Measurements from ENCODE around the gene OR4D11.
A peak's percentile ranks its signal among the peaks of the same experiment; 100 is the strongest.

The OR4D11 gene

GRCh38 chr11:59550368-59550841 is 47.0 kb downstream of the OR4D11 start:
- DNase-seq, result peak; percentile 83

GRCh38 chr11:59550842-59551658 is 47.7 kb downstream of the OR4D11 start:
- peak; percentile 51 for DNase-seq

GRCh38 chr11:59551659-59552521 is 48.5 kb downstream of the OR4D11 start:
- DNase-seq, result no peak

- DNase-seq, result no peak
Observed at GRCh38 chr11:59552844-59553243, 49.5 kb downstream of the OR4D11 start.

- no peak for DNase-seq
Observed at GRCh38 chr11:59553323-59553722, 49.9 kb downstream of the OR4D11 start.
